IPS-NIHi7 (cell line): ENCODE results near the gene NPAS3.
A peak's percentile ranks its signal among the peaks of the same experiment; 100 is the strongest.

ENCODE experiments used
- DNase-seq: peaks from one replicate; pipeline ENCODE4 v3.0.0; 2012; ENCODE audit warnings: mixed read lengths; ENCODE audit errors: extremely low spot score

NPAS3 gene

DNA sequence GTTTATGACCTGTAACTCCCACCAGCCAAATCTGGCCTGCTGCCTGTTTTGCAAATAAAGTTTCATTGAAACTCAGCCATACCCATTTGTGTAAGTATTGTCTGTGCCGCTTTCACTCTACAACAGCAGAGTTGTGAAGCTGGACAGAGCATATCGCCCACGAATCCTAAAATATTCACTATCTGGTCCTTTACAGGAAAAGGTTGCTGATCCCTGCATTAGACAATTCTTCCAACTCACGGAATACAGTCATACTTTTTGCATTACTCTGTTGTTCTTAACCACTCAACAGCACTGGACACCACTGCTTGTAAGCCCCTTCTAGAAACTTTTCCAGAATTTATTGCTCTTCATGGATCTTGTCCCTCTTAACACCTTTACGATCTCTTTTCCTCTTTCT, 576.8 kb downstream of the NPAS3 start:
- DNase-seq, result no peak

DNA sequence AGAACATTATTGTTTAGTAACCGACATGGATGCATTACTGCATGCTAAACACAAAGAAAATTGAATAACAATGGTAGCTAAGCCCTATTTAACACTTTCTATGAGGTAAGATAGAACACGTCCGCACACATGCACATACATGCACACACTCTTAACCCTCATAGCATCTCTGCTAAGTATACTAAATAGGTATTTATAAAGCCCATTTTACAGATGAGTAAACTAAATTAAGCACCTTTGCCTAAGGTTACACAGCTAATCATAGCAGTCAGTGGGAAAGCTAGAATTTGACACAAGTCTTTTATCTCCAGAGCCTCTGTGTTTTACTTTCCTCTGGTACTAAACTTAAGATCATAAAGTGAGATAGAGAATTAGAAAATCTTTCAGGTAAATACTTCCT, 577.2 kb downstream of the NPAS3 start:
- no peak for DNase-seq

DNA sequence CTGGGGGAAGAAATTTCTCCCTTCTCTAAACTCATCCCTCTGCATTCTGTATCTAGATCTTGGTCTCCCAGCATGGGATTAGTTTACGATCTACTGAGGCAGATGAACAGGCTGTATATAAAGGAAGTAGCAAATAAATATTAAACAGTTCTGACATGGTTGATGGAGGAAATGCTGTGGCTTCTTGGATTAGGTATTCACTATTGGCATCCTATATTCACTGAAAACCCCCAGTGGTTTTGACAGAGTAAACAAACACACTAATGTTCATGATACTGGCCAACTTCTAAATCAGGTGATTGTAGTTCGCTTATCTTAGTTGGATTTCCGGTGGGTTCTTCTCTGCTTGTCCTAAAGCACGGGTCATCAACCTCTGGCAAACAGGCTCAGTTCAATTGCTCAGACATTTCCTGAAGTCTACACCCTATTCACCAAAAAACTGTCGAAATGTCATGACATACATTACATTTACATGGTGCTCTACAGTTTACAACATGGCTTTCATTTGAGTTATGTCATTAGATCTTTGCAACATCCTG, 578.3 kb downstream of the NPAS3 start:
- DNase-seq, result no peak

DNA sequence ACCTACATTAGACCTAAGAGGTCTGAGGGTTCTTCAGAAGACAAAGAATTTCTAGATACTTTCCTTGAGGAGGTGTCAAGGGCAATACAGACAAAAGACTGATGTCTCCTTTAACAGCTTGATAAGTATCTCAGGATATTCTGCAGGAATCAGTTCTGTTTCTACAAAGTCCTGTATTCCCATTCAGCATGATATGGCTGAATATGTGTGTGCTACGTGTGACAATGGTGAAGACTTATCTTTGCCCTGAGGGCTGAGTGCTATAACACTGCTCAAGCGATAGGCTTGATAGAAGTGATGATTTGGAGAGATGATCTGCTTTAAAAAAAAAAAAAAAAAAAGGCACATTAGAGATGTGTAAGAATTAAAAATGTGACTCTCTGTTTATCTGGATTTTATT, 582.5 kb downstream of the NPAS3 start:
- DNase-seq, result no peak

DNA sequence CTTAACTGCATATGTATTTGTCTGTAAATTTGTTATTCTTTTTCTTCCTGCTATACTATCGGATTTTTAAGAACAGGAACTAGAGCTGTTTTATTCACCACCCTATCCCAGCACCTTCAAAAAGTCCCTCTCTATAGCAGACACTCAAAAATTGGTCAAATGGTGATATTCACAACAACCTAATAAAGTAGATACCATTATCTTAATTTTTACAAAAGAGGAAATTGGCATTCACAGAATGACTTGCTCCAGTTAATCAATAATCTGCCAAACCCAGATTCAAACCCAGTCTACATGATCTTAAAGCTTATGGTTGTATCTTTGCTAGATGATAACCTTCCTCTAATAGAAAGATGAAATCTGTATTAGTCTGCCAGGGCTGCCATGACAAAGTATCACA, 585.6 kb downstream of the NPAS3 start:
- no peak for DNase-seq

DNA sequence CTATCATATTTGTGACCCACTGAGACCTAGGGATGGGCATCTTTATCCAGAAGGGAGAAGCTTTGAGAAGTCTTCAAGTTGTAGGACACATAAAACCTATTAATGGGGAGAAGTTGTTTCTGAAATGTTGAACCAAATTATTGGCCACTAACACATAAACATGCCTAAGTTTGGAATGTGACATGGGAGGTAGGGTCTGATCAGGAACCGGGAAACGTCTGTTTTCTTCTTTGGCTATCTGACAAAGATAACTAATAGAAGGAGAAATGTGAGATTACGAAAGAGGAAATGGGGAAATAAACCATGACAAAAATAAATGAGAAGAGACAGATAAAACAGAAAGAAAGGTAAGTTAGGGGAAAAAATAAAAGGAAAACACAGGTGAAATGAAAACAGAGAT, 586.9 kb downstream of the NPAS3 start:
- DNase-seq, result no peak

DNA sequence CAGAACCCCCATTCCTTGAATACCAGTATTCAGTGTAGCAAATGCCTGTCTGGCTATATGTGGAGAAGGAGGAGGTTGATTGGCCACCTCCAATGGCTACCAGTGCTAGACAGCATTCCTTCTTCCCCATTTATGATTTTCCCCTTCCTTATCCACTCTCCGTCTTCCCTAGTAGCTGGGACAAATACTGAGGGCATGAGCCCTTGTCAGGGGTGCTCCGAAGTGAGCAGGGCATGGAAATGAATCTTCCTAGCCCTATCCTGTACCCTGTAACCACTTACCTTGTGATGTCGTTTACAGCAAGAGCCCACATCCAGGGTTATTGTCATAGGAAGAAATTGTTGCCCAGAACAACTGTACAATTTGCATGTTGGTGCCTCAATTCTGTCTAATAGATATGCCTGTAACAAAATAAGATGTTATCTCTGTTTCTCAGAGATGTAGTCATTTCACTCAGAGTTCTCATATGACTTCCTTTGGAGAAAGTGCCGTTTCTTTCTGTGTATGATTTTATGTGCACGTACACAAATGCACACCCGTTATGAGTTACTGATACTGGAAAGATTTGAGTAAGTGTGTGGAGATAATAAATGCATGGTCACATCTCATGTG, 588.5 kb downstream of the NPAS3 start:
- no peak for DNase-seq

DNA sequence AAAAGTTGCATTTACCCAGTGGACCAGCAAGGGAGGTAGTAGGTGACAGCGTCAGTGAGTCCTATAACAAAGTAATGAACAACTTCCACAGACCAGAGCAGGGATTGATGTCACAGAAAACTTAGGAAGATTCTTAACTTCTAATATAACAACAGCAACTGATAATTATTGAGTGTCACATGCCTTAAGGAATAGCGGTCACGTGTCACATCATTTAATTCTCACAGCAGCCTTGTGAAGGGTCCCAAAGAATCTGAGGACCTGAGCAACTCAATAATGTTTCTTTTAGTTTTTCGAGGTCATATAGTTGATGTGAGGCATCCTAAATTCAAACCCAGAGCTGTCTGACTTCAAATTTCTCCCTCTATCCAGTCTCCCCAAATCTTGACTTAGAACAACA, 590.0 kb downstream of the NPAS3 start:
- no peak for DNase-seq

DNA sequence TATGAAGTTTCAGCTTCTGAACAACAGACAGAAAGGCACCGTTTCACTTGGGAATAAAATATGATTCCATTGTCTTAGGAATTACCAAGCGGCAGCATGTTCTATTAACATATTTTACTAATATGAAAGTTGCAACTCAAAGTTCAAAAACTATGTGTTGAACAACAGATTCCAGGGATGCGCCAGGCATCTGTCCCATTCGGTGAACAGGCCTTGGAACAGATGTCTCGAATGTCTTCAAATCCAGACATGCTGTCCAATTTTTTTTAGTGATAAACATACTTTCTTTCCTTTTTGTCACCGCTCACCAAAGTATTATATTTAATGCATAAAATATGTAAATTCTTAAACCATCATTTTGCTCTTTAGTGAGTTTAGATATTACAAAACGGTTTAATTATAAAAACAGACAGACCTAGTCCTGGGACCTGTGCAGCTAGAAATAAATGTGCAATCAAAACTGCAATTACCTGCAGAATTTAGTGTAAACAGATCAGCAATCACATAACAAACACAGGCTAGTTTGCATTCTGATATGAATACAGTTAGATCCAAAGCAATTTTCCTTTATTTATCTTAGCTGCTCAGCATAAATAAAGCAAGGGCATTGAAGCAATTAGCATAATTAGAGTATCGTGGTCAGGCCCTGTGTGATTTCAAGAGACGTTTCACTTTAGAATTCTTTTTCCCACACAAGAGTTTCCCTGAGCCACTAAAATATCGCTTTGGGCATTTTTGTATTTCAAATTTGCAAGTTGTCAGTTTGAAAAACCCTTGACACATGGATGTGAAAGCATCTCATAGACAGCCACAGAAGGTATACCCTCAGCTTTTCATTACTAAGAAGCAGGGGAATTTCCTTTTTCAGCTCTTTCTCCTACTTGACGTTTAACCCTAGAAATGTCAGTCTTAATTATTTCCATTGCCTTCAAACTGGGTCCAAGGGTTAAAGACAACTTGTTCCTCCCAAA, 591.4 kb downstream of the NPAS3 start:
- no peak for DNase-seq

DNA sequence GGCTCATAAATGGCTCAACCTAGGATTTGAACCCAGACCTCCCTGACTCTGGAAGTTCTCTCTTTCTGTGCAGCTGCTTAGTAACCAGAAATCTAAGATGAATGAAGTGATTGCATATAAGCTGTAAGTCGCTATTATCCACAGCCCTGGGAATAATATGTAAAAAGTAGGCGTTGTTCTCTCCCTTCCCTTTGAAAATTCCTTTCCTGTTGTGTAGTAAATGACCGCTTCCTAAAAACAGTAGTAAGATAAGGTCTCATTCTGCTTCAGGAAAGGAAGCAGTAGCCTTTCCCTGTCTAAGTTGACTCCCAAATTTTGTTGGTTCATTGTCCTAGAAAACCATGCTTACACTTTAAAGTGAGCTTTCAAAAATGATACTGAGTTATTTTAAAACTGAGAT, 593.9 kb downstream of the NPAS3 start:
- DNase-seq, result no peak

DNA sequence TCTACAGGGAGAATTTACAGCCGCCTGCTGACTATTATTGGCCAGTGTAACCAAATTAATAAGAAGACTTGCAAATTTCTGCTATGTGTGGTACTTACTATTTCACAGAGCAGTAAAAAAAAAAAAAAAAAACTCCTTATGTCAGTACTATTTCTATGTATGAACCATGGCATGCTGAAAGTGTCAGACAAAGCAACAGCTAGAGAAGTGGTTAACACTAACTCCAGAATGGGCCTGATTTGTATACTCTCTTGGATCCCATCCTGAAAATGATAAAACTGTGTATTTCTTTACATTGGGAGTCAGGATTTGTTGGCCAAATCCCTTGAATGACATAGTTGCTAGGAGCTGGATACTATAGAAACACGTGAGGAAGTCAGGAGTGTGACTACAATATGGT, 595.4 kb downstream of the NPAS3 start:
- DNase-seq, result no peak

DNA sequence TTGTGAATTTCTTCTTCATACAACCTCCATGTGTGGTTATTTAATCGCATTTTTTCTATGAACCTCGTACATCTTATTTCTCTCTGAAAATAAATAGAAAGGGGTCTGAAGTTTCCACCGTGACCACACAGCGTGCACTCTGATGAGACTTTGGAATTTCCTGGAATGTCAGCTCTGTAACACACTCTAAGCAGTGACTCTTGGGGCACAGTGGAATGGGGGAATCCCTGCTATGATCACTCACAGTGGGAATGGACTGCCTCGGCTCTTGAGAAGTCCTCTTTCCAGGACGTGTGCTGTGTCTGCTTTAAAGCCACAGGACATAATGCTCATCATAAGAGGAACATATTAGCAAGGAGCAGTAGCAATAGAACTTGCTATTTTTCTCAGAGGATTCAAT, 596.0 kb downstream of the NPAS3 start:
- no peak for DNase-seq

DNA sequence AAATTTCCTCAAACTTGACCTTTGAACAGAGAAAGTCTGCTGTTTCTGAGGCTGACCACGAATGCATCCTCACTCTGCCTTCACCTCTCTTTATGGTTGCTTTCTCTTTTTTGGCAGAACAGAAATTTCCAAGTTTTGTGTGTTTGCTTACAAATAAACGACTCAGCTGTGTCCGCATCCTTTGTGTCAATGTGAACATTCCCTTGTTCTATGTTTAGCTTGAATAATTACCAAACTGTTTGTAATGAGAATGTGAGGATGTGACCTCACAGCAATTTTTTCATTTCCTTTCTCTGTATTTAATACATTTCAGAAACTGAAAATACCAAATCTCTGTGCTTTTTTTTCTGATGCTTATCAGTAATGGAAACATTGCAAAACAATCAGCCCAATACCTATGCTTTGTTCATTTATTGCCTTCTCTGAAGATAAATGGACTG, 601.3 kb downstream of the NPAS3 start:
- no peak for DNase-seq

DNA sequence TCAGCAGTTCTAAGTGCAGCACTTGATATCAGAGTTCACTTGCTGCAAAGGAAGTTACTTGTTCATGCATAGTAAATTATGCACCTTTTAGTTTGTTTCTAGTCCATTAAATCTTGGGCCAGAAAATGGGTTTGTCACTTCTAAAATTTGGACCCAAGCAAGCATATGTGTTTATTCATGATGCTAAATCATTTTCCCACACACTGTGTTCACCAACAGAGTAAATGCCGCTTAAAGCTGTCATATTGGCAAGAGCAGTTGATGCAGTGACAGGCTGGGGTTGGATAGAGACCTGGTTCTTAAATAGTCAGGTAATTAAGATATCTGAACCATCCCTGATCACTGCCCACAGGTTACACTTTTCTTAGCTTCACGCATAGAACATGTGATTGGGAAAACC, 602.5 kb downstream of the NPAS3 start:
- no peak for DNase-seq

DNA sequence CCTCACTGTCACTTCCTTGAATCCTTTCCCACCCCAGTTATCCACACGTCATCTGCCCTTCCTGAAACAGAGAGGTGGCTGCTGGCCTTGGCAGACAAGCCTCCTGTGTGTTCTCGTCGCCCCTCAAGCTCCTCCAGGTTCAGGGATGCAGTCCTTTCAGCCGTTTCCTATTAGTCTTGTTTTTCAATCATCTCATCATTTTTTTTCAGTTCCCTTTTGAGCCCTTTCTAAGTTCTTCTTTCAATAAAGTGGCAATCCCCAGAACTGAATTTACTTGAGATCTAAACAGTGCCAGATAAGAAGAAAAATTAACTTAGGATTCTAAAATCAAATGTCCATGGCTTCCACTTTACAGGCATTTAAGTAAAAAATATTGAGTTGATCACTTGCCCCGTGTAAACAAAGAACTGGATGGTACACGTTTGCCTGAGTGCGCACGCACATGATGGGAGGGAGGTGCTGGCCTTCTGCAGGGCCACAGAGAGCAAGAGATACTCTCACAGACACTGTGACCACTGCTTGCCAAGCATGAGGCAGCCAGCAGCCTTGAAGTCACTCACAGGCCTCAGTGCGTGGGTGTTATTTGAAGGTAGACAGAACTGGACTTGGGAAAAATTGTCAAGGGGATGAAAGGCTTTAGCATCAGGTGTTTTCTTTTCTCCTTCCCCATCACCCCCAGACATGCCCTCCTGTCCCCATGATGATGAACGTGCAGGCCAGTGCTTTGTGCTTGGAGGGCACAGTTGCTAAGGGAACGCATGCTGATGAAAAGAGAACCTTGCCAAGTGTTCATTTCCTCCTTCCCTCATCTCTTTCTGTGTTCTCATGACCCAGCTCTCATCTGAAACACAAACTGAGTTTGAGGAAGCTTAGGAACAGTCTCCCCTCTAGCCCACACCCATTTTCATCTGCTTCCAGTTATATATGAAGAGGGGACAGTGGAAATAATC, 603.9 kb downstream of the NPAS3 start:
- DNase-seq, result no peak

DNA sequence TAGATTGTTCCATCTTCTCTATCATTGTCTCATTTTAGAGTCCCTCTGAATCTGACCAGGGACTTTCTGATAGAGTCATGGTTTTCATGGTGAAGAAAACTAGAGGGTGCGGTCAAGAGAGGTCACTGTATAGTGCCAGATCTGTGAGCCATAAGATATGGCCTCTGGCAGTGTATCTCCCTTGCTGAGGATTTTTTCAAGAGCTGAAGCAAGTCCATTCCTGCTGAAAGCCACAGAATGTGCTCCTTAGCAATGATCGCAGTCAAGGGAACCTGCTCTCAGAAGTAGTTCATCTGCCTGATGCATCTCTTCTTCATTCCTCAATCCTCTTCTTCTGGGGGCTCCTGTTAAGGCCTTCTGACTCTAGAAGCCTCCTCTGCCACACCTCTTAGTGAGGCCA, 607.0 kb downstream of the NPAS3 start:
- DNase-seq, result no peak

DNA sequence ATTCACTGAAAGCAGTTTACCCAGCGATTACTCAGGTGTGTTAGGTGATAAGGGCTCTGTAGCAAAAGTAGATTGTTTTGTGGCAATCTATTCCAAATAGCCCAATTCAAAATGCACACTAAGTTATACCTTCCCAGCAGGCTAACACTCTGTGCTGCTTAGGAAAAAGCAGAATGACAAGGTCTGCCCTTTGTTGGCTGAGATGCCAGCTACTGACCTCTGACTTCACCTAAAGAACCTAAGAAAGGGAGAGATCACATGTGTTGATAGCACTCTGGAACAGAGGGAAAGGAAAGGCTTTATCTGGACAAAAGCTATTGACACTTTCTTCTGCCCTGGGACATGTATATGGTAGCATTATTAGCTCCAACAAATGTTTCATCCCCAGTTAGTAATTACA, 609.9 kb downstream of the NPAS3 start:
- no peak for DNase-seq

DNA sequence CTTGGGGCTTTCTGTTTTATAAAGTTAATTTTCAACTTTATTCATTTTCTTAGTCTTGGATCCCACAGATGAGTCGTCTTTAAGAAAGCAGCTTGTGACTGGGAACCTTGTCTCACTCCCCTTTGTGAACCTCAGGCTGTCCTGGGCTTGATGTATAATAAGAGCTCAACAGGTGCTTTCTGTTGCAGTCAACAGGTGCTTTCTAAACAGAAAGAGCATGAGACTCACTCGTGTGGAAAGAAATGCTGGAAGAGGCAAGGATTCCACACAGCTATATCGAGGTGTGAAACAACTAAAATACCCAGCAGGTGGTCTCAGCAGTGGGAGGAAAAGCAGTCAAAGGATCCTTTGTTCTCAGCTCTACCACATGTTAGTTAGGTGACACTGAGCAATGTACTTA, 613.3 kb downstream of the NPAS3 start:
- peak; percentile 16 for DNase-seq

DNA sequence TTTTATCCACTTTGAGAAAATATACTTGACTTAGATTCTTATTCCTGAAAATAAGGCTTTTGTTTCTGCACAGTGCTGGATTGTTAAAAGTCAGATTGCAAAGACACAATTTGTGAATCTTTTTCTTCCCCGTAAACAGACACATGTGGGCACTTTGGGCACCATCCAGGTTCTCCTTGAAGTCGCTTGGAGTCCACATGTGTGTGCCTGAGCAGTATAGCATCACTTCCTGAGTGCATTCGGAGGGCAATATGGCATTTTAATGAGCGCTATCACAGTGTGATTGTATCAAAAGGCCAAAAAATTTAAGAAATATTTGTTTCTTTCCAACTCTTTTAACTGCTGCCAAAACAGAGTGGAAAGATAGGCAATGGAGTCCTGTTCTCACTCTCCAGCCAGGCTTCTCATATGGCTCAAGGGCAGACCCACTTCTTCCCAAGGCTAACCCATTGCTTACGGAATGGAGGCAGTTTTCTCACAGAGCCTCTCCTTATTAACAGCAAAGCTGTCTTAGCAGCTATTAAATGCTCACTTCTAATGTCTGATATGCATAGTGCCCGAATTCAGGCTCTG, 615.1 kb downstream of the NPAS3 start:
- no peak for DNase-seq

DNA sequence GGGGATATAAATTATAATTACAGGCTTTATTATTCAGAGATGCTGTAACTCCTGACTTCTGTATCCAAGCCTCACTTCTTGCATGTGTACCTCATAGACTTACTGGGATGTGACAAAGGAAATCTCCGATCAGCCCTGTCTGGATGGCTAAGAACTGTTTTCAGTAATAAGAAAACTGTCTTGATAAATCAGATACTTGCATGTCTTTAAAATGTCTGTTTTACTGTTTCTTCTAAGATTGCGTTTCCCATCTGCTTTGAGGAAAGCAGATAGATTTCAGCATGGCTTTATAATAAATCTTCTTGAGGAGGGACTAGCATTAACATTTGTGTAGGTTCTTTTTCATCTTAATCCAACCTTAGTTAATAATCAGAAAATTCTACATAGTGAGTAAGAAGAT, 616.3 kb downstream of the NPAS3 start:
- no peak for DNase-seq

DNA sequence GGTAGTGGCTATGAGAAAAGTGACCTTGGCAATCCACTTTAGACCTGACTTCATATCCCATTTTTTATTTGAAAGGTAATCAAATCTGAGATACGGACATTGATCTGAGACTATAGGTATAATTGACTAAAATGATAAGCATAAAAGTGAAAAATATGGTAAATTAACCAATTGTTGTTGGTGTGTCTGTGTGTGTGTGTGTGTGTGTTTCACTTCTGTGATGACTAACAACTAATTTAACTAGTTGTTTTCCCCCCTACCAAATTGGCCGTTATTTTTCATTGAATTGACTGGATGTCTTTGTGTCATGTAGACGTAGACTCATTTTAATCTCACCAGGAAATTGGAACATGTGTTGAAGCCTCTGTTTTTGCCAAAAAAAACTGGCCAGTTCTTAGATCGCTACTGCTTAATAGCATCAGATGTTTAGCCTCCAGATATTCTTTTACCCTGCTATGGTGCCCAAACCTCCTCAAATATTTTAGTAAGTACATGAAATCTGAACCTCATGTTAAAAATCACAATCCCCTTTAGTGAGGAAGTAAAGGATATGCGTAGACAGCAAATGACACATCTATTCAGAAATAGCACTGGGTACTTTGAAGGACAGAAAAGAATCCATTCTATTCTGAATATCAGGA, 617.2 kb downstream of the NPAS3 start:
- no peak for DNase-seq
